SIG-M5 (cell line): ENCODE data around the gene TYW1.
"Not testable (repeated sequence)": the region's sequence is repeated elsewhere in the genome, so short reads cannot be mapped to it uniquely, and the experiment has no call there.

Source experiments
- DNase-seq: peaks from one replicate; lab custom pipeline; 2025; lab: John Stamatoyannopoulos, UW

The TYW1 gene

DNA sequence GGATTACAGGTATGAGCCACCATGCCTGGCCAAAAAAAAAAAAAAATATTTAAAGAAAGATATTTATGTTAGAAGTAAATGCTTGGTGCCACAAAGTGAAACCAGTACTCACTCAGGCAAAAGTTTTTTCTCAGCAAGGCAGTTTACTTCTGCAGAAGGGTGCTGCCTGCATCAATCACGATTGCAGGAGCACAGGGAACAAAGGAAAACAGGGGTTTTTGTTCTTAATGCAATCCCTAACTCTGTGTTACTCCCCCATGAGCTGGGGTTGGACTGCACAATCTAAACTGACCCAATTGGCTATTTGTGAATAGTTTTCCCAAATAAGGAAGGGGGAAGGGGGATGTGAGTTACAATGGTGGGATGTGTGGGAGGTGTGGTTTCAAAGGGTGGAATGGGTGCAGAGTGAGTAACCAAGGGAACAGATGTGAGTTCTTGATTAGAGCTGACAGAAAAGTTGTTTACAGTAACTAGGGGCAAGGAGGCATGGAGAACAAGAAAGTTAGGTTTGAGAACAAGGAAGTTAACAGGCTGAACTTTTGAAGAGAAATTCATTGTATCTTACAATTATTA, 255.4 kb downstream of the TYW1 start:
- DNase-seq = no peak

DNA sequence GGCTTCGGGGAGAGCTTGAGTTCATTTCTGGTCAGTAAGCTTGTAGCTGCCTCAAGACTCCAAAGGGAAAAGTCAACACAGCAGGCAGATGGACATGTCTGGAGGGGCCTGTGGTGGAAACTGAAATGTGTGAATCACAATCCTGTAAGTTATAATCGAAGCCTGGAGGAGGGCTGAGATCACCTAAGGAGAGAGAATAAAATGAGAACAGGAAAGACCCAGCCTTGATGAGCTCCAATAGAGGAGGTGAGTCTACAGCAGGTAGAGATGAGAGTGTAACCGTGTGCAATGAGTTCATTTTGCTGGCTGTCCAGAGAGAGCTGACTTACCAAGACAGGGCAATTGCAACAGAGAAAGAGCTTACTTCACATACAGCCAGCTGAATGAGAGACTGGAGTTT, 258.4 kb downstream of the TYW1 start:
- not testable (repeated sequence) for DNase-seq

DNA sequence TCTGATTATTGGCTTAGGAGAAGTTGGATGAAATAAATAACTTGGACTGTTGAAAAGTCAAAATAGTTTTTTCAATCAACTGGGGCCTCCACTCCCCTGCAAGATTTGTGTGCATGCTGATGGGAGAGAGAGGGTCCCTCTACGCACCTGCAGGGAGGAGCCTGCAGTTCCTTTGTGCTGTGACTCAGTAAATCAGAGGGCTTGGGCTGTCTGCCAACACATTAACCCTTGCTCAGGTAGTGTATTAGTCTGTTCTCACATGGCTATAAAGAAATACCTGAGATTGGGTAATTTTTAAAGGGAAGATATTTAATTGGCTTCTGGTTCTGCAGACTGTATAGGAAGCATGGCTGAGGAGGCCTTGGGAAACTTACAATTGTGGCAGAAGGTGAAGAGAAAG, 261.1 kb downstream of the TYW1 start:
- DNase-seq = not testable (repeated sequence)

DNA sequence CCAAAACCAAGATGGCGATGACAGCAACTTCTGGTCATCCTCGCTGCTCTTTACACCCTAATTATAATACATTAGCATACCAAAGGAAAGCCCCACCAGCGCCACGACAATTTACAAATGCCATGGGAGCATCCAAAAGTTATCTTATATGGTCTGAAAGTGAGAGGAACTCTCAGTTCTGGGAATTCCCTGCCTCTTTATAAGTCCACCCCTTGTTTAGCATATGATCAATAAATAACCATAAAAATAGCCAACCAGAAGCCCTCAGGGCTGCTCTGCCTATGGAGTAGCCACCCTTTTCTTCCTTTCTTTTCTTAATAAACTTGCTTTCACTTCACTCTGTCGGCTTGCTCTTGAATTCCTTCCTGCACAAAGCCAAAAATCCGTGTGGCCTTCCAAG, 262.7 kb downstream of the TYW1 start:
- not testable (repeated sequence) for DNase-seq

DNA sequence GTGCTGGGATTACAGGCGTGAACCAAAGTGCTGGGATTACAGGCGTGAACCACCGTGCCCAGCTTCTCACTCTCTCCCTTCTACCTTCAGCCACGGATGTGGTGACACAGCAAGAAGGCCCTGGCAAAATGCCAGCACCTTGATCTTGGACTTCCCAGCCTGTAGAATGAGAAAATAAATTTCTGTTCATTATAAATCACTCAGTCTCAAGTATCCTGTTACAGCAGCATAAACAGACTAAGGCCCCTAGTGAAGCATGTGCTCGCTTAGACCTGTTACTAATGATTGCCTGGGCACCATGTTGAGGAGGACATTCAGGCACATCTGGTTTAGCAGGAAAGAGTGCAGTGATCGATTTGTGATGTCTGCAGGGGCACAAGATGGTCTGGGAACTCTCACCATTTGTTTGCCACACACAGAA, 263.5 kb downstream of the TYW1 start:
- DNase-seq = not testable (repeated sequence)

DNA sequence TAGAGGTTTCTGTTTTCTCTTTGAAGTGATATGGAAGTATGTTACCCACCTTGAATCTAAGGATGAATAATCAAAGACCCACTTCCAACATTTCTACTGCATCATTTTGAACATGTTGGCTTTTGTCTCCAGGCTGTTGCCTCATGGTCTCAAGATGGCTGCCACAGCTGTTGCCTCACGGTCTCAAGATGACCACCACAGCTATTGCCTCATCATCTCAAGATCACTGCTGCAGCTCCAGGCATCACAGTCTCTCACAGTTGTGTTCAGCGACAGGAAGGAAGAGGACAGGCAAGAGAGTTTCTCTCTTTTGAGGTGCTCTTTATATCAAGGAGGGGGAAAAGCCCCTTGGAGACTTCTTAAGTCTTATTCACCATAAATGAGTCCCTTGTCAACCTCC, 267.4 kb downstream of the TYW1 start:
- DNase-seq = not testable (repeated sequence)

DNA sequence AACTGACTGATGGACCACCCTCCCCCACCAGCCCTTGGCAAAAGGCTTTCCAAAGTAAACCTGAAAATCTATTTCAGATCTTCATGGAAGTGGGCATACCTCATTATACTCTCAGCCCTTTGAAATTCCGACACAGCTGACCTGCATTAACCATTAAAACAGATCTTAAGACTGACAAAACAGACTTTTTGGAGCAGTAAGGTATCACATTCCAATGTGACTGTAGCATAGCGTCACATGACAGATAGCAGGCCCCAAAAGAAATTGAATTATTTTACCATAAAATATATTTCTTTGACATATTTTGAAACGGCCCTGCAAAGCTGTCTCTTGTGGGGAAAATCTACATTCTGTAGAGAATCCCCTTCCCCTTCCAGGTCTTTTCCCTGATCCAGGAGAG, 269.4 kb downstream of the TYW1 start:
- not testable (repeated sequence) for DNase-seq

DNA sequence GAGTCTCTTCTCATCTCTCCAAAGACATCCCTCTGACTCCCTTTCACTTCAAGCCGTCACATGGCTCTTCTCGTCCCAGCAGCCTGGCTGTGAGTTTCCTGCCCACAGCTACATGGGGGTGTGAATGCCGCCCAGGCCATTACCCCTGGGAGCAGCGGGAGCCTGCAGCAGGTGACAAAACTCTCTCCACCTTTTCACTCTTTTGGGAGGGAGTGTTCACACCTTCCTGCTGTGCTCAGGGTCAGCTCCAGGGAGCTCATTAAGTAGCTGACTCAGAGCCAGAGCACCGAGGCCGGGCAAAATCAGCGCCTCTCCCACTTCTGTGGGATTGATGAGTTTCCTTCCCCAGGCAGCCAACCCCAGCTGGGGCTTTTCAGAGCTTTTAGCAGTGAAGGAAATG, 271.3 kb downstream of the TYW1 start:
- DNase-seq = no peak

DNA sequence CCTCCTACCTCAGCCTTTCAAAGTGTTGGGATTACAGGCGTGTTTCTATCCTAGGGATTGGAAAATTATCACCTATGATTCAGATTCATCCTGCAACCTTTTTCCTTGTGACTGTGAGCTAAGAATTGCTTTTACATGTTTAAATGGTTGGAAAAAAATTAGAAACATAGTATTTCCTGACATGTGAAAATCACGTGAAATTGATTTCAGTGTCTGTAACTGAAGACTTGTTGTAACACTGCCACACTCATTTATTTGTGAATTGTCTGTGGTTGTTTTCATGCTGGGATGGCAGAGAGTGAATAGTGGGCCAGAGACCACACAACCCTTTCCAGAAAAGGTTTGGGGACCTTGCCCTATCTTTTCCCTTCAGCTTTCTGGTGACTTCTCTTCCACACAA, 273.3 kb downstream of the TYW1 start:
- not testable (repeated sequence) for DNase-seq
